ENCODE measurements around the gene PSAPL1.

DNA sequence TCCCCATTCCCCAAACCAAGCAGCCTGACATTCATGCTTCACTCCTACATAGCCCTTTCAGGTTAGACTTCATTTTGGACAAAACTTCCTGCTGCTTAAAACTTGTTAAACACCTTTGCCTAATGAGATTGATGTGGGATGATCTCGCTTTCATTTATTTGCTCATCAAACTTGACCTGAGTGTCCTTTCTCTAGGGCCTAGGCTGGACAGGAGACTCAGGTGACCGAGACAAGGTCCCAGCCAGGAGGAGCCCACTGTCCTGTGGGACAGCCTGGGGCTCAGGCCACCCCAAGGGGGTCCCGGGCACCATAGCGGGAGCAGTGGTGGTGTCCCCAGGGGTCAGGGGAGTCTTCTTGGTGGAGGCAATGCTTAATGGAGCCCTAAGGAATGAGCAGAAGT lies 23.7 kb upstream of the PSAPL1 start:
- TF ChIP-seq, protein P1, sequence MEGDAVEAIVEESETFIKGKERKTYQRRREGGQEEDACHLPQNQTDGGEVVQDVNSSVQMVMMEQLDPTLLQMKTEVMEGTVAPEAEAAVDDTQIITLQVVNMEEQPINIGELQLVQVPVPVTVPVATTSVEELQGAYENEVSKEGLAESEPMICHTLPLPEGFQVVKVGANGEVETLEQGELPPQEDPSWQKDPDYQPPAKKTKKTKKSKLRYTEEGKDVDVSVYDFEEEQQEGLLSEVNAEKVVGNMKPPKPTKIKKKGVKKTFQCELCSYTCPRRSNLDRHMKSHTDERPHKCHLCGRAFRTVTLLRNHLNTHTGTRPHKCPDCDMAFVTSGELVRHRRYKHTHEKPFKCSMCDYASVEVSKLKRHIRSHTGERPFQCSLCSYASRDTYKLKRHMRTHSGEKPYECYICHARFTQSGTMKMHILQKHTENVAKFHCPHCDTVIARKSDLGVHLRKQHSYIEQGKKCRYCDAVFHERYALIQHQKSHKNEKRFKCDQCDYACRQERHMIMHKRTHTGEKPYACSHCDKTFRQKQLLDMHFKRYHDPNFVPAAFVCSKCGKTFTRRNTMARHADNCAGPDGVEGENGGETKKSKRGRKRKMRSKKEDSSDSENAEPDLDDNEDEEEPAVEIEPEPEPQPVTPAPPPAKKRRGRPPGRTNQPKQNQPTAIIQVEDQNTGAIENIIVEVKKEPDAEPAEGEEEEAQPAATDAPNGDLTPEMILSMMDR (IDR thresholded peaks at IDR 0.05) = no peak
- TF ChIP-seq POLR2A (IDR thresholded peaks at IDR 0.05) (no peak), POLR2AphosphoS5 (IDR thresholded peaks at IDR 0.05) (no peak), EP300 (IDR thresholded peaks at IDR 0.05) (no peak)
